Colon (tissue), 2 donors: ENCODE data around the gene TBRG1.
"Not testable (repeated sequence)": the region's sequence is repeated elsewhere in the genome, so short reads cannot be mapped to it uniquely, and the experiment has no call there.

Experiments used
- FAIRE-seq: peaks from 2 replicates; lab custom pipeline; 2012; peaks lifted over from hg19 to GRCh38; lab: Jason Lieb, UNC
- donor health status: control.
- donor health status: control.

Gene TBRG1, protein sequence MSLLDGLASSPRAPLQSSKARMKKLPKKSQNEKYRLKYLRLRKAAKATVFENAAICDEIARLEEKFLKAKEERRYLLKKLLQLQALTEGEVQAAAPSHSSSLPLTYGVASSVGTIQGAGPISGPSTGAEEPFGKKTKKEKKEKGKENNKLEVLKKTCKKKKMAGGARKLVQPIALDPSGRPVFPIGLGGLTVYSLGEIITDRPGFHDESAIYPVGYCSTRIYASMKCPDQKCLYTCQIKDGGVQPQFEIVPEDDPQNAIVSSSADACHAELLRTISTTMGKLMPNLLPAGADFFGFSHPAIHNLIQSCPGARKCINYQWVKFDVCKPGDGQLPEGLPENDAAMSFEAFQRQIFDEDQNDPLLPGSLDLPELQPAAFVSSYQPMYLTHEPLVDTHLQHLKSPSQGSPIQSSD

DNA sequence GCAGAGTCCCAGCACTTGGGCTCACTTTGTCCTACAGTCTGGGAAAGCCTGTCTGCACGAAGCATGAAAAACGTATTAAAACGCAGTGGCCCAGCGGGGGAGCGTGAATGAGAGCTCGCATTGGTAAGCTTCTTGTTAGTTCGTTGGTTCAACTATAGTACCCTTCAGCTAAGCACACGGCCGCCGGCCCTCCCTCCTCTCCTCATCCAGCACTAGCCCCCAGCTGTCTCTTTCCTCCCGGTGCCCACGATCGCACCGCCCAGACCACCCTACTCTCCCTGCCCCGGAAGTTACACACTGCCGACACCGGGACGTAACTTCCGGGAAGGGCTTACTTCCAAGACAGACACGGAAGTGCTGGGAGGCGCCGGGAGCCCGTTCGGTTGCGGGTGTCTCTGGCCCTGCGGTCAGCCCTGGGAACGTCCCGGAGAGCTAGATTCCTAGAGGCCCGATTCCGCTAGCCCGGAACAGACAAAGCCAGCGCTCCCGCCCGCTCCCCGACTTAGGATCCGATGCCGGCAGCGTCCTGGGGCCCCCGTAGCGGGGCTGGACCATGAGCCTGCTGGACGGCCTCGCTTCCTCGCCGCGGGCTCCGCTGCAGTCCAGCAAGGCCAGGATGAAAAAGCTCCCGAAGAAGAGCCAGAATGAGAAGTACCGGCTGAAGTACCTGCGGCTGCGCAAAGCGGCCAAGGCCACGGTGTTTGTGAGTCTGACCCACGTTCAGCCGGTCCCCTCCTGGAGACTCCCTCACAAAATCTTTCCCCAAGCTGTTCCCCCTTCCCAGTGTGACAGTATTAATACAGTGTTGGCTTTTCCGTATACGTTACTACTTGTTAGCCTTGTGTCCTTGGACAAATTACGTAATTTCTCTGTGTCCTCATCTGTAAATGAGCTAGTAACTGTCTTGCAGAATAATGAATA lies at the start of gene TBRG1:
Gene TBRG1, plus strand, starts transcription at position 334 of the 921 bp plus-strand sequence. Its CDS starts 220 bp downstream, at position 554.
- no peak for FAIRE-seq

DNA sequence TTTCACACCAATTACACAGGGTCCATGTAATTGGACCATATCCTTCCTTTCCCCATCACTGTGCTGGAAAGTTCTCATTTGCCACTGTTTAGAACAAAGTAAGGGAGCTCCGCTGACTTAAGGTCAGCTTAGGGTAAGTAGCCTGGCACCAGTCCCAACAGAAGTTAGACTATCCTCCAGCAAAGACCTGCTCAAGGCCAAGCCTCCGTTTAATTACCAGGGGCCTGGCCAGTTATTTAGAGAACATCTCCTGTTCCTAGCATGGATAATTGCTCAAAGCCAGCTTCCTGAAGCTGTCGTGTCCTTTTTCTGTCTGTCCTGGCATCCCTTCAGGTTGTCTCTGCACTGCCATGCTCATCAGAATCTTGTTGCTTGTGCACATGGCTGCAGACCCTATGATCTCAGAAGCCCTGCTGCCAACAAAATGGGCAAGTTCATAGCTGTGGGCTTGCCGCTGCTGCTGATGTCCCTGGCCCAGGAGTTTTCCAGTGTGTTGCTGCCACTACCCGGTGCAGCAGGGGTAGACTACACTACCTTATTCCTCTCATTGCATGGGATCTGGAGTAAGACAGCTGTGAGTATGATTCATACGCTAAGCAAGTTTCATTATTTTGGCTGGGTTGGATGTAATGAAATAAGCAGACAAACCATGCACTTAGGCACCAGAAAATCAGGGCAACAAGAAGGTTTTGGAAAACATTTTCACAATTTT lies 44.8 kb upstream of the TBRG1 start:
- FAIRE-seq, result no peak

DNA sequence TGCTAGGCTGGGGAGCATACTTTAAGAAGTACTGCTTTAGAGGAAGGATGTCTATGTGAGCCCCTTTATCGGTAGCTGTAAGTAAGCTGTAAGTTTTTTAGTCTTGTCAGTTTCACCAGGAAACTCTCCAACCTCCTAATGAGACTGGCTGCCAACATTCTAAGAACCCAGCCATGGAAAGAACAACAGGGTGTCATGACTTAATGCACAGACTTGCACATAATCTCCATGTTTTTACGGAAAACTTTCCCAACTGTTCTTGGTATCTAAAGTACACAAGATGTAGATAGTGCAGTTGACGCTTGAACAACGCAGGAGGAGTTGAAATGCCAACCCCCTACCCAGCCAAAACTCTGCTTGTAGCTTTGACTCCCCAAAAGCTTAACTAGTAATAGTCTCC lies 43.9 kb upstream of the TBRG1 start:
- FAIRE-seq, result no peak

DNA sequence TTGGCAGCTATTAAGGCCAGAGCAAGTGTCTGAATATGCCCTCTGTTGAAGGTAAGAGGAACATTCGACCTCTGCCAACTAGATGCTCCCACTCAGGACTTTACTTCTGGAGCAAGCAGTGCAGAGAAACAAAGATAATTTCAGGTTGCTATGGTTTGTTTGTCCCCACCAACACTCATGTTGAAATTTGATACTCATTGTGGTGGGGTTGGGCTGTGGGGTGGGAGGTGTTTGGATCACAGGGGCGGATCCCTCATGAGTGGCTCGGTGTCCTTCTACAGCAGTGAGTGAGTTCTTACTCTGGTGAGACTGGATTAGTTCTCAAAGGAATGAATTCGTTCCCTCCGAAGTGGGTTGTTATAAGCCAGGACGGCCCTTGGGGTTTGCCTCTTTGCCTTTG lies 40.8 kb upstream of the TBRG1 start:
- FAIRE-seq, result no peak

DNA sequence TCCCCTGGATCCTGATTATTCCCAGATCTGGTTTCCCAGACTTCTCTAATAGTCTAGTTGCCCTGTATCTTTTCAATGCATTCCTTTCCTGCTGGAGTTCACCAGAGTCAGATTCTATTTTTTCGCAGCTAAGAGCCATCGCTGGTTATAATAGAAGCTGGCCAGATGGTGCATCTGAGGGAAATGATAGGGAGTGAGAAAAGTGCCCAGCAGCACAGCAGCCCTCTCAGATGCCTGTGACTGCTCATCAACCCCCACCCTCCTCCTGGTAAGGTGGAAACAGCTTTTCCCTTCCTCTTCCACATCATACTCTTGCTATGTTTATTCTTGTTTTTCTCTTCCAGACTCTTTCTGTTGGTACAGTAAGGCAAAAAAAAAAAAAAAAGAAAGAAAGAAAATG lies 40.1 kb upstream of the TBRG1 start:
- no peak for FAIRE-seq

DNA sequence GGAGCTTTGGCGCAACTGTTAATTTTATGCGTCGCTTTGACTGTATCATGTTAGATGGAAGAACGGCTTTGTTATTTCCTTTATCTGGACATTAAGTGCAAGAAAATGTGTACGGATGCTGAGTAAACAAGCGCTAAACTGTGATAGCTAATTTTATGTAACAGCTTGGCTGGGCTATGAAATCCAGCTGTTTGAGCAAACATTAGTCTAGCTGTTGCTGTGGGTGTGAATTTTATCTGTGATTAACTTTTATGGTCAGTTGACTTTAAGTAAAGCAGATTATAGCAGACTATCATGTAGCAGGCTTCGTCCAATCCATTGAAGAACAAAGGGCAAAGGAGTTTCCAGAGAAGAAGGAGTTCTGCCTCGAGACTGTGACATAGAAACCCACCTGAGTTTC lies 38.9 kb upstream of the TBRG1 start:
- FAIRE-seq, result no peak

DNA sequence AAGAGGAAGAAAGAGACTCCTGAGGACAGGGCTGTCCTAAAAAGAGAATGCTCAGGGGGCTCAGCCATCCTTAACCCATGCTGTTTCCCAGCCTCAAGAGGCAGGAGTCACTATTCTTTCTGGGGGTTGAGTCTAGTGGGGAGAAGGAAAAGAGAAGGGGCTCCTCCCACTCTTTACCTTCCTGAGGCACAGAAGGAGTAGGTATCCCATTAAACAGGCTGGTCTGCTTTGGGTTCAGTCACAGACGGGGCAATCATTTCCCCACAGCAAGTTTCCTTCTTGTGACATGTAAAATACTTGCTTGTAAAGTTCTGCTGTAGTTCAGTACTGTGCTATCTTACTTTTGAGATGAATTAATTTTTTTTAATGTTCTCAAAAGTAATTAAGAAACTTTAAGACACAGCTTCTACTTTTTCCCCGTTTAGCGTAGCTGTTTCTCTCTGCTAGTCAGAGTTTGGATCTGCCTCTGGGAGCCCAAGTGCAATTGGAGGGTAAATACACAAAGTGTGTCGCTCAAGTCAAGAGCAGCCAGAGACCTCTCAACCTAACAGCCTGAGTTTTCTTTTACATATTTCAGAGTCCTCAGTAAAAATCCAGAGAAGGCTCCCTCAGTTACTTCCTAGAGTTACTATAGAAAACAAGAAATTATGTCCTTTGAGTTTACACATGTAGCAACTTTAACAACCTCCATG lies 37.8 kb upstream of the TBRG1 start:
- no peak for FAIRE-seq

DNA sequence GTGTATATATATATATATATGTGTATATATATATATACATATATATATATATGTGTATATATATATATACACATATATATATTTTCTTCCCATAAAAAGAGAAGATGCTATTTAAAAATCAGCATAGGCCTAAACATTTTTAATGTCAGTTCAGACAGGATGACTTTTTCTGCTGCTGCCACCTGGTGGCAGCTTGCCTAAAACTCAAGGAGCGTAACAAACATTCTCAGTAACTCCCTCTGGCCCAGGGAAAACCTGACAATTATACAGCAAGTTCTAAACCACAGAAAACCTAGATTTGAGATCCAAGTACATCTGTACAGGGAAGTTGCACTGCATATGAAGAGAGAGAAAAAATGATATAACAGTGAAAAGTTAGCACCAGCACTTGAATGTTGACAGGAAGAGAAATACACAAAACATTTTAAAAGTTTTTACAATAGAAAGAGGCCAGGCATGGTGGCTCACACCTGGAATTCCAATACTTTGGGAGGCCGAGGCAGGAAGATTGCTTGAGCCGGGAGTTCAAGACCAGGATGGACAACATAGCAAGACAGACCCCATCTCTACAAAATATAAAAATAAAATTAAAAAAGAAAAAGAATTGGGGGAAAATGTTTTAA lies 36.3 kb upstream of the TBRG1 start:
- no peak for FAIRE-seq

DNA sequence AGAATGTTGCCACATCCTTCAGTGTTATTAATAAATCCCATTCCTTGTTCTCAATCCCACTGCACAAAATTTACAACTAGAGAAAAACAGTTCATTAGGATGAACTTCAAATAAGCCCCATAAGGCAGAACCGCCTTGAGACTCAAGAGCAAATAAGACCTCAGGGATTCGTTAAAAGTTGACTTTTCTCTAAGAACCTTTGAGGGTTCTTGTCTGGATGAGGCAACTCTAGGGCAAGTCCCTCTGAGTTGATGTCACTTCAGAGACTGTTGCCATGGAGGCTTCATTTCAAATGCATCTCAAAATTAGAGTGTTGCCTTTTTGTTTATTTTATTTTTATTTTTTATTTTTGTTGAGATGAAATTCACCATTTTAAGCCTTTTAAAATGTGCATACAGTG lies 31.2 kb upstream of the TBRG1 start:
- no peak for FAIRE-seq

DNA sequence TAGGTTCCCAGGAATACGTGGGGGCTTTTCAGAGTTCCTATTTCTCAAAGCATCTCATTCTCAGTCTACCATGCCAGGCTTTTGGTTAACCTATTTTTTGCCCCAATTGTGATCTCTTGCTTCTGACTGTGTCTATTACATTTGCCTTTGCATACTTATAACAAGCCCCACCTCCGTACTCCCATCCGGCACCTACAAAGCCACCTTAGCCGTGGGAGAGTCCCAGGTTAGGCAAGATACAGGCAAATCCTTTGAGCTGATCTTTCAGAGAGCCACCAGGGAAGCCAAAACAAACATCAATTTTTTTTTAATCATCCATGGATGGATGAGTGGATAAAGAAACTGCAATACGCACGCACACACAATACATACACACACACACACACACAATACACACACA lies 30.0 kb upstream of the TBRG1 start:
- FAIRE-seq, result no peak

DNA sequence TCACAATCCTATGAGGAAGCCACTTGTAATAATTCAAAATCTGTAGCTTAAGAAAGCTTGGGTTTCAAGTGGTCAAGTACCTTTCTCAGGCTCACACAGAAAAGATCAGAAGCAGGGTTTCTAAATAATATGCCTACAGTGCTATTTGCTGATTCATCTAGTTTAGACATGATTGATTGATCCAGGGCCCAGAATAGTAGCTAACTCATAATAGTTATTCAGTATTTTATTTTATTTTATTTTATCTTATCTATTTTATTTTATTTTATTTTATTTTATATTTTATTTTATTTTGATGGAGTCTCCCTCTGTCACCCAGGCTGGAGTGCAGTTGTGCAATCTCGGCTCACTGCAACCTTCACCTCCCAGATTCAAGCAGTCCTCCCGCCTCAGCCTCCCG lies 27.4 kb upstream of the TBRG1 start:
- no peak for FAIRE-seq

DNA sequence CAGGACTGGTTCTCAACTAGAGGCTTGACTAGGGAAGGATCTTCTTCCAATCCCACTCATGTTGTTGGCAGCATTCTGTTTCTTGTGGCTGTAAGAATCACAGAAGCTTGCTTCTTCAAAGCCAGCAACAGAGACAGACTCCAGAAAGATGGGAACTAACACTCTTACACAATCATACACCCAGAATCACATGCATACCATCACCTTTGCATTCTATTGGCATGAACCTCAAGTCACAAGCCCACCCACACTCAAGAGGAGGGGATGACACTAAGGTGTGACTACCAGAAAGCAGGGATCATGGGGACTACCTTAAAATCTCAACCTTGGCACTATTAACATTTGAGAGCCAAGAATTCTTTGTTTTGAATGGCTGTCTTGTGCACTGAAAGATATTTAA lies 25.0 kb upstream of the TBRG1 start:
- no peak for FAIRE-seq

DNA sequence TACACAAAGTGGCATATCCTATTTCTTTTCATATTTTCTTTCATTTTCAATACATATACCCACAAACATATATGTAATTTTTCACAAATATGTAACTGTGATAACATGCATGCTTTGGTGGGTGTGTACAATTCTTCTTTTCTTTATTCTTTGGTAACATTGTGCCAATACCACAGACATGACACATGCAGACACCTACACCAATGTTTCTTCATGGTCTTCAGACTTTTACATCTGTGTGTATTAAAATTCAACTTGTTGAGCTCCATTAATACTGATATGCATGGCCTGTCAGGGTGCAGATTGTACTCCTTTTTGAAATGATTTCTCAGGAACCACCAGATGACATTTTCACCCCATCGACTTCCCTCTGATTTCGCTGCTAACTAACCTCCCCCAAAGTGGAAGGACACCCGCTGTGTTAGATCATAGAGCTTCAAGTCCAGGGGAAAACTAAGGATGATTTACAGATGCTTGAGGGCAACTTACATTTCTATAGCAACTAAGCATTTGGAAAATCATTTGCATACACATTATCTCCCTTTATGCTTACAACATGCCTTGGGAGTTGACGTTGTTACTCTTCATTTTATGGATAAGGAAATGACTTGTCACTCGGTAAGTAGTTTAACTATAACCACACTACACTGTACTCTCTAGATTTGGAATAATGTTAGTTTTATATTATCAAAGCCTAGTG lies 21.9 kb upstream of the TBRG1 start:
- no peak for FAIRE-seq

DNA sequence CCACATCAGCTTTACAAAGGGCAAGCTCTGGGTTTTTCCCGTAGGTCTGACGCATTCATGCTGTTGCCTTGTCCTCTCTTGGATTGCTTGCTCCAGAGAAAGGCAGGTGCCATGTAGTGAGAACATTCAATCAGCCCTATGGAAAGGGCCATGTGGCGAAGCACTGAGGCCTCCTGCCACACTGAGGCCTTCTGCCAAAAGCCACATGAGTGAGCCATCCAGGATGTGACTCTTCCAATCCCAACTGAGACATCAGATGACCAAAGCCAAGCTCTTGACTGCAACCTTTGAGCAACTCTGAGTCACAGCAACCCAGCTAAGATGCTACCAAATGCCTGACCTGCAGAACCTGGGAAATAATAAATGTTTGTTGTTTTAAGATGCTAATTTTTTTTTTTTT lies 20.5 kb upstream of the TBRG1 start:
- no peak for FAIRE-seq

DNA sequence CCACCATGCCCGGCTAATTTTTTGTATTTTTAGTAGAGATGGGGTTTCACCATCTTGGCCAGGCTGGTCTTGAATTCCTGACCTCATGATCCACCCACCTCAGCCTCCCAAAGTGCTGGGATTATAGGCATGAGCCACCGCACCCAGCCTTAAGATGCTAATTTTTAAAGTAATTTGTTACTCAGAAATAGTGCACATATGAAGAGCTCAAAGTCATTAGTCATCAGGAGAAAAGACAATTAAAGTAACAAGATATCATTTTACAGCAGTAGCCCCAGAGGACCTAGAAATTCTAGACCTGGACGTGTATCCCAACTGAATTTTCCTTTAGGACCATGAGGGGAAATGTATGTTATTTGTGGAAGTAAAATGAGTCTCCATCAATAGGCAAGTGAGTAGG lies 19.9 kb upstream of the TBRG1 start:
- not testable (repeated sequence) for FAIRE-seq

DNA sequence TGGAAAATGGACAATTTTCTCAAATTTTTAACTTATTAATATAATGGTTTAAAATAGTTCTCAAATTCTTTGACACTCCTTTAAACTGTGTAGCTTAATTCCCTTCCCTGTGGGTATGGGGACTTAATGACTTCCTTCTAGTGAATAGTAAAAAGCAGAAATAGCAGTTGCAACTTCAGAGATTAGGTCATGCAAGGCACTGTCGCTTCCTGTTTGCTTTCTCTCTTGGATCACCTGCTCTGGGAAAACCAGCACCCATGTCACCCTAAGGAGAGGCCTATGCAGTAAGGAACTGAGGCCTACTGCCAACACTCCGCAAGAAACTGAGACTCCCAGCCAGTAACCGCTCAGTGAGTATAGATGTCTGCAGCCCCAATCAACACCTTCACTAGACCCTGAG lies 16.9 kb upstream of the TBRG1 start:
- FAIRE-seq, result no peak

DNA sequence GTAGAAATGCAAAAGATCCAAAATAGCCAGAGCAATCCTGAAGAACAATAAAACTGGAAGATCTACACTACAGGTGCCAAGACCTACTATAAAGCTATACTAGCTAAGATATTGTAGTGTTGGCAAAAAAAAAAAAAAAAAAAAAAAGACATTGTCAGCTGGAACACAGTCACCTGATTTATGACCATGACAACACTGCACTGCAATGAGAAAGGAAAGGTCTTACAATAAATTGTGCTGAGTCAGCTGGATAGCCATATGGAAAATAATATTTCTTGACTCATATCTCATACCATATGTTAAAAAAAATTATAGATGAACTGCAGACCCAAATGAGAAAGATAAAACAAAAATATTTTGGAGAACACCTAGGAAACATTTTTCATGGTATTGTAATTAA lies 14.5 kb upstream of the TBRG1 start:
- FAIRE-seq, result peak; percentile 18

DNA sequence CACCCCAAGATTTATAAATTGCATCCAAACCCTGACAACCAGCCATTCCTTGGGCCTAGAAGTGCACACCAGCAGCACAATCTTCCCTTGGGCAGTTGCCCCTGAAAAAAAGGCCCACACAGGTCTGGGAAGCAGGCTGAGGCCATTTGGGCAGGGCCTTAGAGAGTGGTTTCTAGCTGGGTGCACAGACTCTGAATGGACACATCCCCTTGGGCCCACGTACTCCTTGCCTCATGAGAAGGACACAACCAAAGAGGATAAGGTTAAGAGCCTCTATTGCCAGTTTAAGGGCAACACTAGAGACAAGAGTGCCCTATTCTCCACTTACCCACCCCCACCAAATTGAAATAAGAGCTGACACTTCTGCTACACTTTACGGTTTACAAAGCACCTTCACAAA lies 12.4 kb upstream of the TBRG1 start:
- FAIRE-seq, result no peak

DNA sequence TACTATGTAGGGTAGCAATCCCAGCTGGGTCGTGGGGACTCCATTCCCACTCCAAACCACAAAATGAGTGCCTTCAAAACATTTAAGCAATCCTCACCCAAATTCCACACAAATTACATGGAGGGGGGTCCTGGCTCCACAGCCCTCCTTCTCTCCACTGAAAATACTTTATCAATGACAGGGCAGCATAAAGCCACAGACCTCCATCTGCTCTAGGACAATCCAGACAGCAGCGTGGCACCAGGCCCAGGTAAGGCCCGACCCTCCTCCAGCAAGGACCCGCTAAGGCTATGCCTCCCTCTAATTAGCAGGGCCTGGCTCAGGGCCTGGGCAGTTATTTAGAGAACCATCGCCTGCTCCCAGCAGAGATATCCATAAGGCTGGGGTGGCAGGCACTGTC lies 11.6 kb upstream of the TBRG1 start, which contains the start of gene PANX3:
Gene PANX3, plus strand, starts transcription at position 365 of the 400 bp plus-strand sequence. CDS start 129 bp downstream, outside the sequence.
- no peak for FAIRE-seq

DNA sequence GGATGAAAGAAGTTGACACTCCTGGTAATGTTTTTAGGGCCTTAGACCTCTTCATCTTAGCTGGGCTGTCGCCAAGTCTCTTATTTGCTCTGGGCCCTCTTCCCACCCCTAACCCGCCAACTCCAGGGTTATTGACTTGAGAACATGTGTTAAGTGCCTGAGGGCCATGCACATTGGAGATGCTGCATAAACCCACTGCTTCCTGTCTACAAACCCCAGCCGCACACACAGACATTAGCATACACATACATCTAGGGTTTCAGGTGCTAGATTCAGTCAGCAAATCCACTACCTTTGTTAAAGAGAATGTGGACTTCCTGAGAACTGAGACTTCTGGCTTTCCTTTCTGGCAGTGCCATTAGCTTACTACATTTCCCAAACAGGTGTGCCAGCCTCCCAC lies 10.6 kb upstream of the TBRG1 start:
- no peak for FAIRE-seq
